ENCODE measurements around the gene FBXO24. TPM values are rescaled to one million over a fixed set of nuclear protein-coding genes. Genes with fewer than 3 reads are reported as not detected.

The FBXO24 gene
- total and polyA plus RNA-seq, 11 donors = 0.11 to 0.75 (median 0.31) TPM; not detected in 4

DNA sequence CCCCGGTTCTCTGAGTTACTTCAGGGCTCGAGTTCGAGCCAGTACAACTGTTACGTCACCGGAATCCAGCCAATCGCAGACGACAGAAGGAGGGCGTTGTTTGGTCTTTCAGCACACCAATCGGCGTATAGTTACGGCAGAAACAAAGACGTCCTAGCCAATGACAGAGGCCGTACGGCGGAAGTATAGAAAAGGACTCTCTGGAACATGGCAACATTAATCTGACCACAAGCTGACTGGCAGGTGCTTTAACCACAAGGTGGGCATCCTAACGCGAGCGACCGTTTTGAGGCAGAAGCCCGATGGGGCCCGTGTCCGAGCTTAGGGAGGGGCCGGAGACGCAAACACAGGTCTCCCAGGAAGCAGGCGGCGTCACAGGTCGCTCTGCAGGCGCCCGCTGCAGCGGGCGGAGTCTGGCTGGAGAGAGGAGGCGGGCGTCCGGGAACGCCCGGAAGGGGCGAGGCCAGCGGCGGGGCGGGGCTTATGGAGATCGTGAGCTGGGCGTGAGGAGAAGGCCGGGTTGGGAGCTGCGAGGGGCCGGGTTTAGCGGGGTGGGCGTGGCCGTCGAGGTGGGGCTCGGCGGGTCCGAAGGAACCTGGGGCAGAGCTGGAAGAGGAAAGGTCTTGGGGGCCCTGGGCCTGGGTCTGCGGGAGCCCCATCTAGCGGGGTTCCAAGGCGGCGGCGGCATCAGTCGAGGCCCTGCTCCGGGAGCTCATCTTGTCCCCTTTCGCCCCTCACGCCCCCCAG is 26.0 kb downstream of the FBXO24 start, which contains the start of gene MOSPD3:
TSS of gene MOSPD3 (plus strand) at position 558 of the 747 bp plus-strand sequence. CDS start 252 bp downstream, outside the sequence.
- peak within 1 kb of the TSS; percentile 54 to 90 (median 76) for H3K4me3 ChIP-seq
- H3K4me1 ChIP-seq = peaks cover 0 to 24% (median 12%) of the 10 kb centered on the region in 12 donors
- TF ChIP-seq, protein P1, sequence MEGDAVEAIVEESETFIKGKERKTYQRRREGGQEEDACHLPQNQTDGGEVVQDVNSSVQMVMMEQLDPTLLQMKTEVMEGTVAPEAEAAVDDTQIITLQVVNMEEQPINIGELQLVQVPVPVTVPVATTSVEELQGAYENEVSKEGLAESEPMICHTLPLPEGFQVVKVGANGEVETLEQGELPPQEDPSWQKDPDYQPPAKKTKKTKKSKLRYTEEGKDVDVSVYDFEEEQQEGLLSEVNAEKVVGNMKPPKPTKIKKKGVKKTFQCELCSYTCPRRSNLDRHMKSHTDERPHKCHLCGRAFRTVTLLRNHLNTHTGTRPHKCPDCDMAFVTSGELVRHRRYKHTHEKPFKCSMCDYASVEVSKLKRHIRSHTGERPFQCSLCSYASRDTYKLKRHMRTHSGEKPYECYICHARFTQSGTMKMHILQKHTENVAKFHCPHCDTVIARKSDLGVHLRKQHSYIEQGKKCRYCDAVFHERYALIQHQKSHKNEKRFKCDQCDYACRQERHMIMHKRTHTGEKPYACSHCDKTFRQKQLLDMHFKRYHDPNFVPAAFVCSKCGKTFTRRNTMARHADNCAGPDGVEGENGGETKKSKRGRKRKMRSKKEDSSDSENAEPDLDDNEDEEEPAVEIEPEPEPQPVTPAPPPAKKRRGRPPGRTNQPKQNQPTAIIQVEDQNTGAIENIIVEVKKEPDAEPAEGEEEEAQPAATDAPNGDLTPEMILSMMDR (IDR thresholded peaks at IDR 0.05) = no peak
- TF ChIP-seq POLR2A (IDR thresholded peaks at IDR 0.05) = peak; percentile 53 to 58
- no peaks in the 10 kb centered on the region for H3K27me3 ChIP-seq
- DNase-seq (peak; percentile 98 to 99 (median 98)), ATAC-seq (peak; percentile 96 to 98 (median 98))
- WGBS, 4 donors = 0 to 1% (median 0%) methylated on average over 46 to 61 of the region's 61 CpGs
- H3K9me3 ChIP-seq = no peaks in the 10 kb centered on the region
- intact Hi-C loops (cut with DNase I) = loop anchor here in 7 of 10 donors (1.0 to 10.0 kb wide), 7 partner anchors 25 to 80 kb away; partner anchors contain the start of genes GNB2 (in 4 of the 7), GIGYF1 (in 3 of the 7), FBXO24 (in 2 of the 7) and LRCH4 (in 2 of the 7)
- H3K36me3 ChIP-seq = peaks cover 0 to 14% (median 0%) of the 10 kb centered on the region in 9 donors
- H3K27ac ChIP-seq = peak within 1 kb of the TSS; percentile 75 to 98 (median 94)

DNA sequence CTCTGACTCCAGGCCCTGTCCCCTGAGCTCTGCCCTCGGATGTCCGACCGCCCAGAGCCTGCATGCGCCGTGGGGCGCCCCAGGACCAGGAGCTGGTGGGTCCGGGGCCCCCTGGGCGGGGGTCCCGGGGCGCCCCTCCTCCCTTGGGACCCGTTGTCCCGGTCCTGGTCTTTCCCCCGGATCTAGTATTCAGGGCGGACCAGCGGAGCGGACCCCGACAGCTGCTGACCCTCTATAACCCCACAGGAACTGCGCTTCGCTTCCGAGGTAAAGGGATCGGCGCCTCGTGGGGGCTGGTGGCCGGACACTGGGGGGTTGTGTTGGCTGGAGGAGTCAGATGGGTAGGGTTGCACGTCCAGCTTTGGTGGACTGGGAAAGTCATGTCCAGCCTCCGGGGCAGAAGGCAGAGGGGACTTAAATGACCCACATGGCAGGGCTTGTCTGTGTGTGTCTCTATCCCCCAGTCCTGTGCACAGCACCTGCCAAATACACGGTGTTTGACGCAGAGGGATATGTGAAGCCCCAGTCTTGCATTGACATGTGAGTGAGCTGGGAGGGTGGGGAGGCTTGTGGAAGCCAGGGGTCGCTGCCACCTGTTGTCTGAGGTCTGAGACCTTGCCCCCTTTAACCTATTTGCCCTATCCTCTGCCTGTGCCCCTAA is 26.7 kb downstream of the FBXO24 start:
- H3K27me3 ChIP-seq = no peaks in the 10 kb centered on the region
- WGBS, 4 donors = 4 to 8% (median 5%) methylated on average over 12 to 29 of the region's 29 CpGs
- H3K4me3 ChIP-seq = peak overlapping the region; percentile 54 to 90 (median 76)
- DNase-seq (no peak), ATAC-seq (peak in 1 of 4 donors; percentile 11)
- H3K9me3 ChIP-seq = no peaks in the 10 kb centered on the region
- TF ChIP-seq, protein P1 (IDR thresholded peaks at IDR 0.05) = peak in 1 of 12 donors; percentile 7
- TF ChIP-seq POLR2A (IDR thresholded peaks at IDR 0.05) = no peak
- H3K36me3 ChIP-seq = peaks cover 0 to 14% (median 0%) of the 10 kb centered on the region in 9 donors
- H3K4me1 ChIP-seq = peaks cover 0 to 24% (median 12%) of the 10 kb centered on the region in 12 donors
- intact Hi-C loops (cut with DNase I) = loop anchor here in 7 of 10 donors (1.0 to 10.0 kb wide), 8 partner anchors 26 to 79 kb away; partner anchors contain the start of genes GNB2 (in 4 of the 7), GIGYF1 (in 3 of the 7), FBXO24 (in 2 of the 7) and LRCH4 (in 2 of the 7)
- H3K27ac ChIP-seq = peak overlapping the region; percentile 17 to 98 (median 92)

DNA sequence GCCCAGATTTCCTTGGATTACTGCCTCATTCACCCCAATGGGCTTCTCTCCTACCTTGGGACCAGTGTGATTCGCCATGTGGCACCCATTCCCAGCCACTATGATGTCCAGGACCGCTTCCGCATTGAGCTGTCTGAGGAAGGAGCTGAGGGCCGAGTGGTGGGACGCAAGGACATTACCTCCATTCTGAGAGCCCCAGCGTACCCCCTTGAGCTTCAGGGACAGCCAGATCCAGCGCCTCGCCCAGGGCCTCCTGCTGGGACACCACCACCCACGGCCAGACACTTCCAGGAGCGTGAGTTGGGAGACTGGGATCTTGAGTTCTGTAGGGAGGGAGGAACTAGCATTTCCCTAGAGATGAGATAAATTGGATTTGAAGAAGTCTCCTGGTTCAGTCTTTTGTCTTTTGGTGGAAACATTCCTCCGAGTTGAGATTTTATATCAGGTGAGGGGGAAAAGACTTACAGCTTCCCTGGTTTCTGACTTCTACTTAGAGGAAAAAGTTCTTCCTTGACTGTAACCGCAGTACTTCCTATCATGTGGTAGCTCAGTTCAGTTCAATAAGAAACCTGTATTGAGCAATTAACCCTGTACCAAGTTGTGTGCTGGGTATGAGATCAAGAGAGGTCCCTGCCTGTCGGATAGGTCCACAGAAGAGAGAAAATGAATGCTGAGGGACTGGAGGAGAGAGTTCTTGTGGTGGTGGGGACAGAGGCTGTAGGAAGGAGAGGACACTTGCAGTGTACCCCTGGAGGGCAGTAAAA is 27.5 kb downstream of the FBXO24 start:
- Histone ChIP-seq H3K4me1 (peaks cover 0 to 24% (median 12%) of the 10 kb centered on the region in 12 donors), H3K36me3 (peaks cover 0 to 14% (median 0%) of the 10 kb centered on the region in 9 donors), H3K27me3 (no peaks in the 10 kb centered on the region), H3K27ac (no peak overlapping the region), H3K4me3 (peak overlapping the region in 7 of 12 donors; percentile 69 to 90 (median 77)), H3K9me3 (no peaks in the 10 kb centered on the region)
- DNase-seq = no peak
- intact Hi-C loops (cut with DNase I) = loop anchor here in 7 of 10 donors (1.0 to 10.0 kb wide), 6 partner anchors 27 to 79 kb away; partner anchors contain the start of genes GIGYF1 (in 3 of the 7), GNB2 (in 2 of the 7), AGFG2 (in 1 of the 7) and FBXO24 (in 1 of the 7)
- WGBS, 4 donors = 88 to 93% (median 91%) methylated on average over 13 of the region's 13 CpGs
- TF ChIP-seq POLR2A (IDR thresholded peaks at IDR 0.05) = no peak
- TF ChIP-seq, protein P1 (IDR thresholded peaks at IDR 0.05) = no peak
- no peak for ATAC-seq

Data from heart left ventricle (tissue), 16 donors.